Measurements from ENCODE around the gene GALNT17.
"Not testable (repeated sequence)": the region's sequence is repeated elsewhere in the genome, so short reads cannot be mapped to it uniquely, and the experiment has no call there.

GALNT17 gene

DNA sequence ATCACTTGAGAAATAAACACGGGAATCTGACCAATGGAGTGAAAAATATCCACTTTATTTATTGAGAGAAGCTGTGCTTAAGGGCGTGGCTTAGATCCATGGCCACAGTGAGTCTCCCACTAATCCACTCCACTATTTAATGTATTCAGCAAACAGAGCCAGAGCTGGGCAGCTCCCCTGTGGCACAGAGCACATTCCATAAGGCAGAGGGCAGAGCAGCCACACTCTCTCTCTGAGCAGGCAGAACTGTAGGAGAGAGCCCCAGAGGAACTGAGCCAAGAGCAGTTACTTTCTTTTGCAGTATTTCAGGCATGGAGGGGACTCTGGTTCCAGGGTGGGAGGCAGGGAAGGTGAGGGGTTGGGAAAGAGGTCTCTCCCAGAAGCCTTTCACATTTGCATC lies 106.0 kb downstream of the GALNT17 start:
- ATAC-seq: no peak

DNA sequence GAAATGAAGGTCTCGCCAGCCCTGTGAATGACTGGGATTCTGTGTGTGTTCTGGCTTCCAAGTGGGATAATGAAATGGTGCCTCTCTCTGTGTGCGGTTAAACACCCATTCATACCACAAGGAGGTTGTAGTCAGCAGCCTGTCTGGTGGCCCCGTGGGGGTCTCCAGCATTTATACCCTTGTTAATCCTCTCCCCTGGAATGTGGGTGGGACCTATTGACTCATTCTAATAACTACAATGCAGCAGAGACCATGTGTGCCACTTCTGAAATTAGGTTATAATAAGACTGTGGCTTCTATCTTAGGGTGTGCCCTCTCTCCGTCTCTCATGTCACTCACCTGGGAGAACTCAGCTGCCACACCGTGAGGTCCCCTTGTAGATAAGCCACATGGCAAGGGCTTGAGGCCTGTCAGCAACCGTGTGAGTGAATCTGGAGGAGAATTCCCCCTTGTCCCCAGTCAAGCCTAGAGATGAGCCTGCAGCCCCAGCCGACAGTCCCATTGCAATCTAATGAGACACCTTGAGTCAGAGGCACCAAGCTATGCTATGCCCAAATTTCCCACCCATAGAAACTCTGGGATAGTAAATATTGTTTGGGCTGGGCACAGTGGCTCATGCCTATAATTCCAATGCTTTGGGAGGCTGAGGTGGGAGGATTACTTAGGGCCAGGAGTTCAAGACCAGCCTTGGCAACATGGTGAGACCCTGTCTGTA lies 106.8 kb downstream of the GALNT17 start:
- no peak for ATAC-seq

- no peak for ATAC-seq
Measured at GRCh38 chr7:71239586-71240268, 107.8 kb downstream of the GALNT17 start.

DNA sequence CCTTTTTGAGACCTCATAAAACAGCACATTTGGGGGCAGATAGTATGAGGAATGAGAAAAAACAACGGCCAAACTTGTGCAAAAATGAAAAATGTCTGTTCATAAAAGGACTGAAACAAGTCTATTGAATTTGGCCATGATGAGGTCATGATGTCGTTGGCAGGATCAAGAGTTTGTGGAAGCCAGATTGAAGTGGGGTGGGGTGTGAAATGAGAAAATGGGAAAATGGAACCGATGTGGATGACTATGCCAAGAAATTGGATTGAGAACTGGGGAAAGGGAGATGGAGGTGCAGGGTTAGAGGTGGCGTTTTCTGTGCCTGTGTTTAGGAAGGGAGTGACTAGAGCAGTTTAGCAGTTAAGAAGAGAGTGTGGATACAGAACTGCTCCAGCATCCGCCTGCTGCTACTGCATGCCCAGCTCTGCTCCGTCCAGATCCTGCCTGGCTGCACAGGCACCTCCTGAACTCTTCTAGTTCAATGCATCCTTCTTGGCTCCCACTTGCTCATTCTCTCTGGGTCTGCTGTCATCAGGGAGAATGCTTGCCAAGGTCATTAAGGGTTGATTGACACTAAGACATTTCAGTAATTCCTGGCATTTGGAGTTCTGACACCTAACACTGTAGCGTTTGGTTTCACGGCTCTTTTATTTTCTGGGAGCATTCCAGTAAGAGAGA lies 111.9 kb downstream of the GALNT17 start:
- ATAC-seq: no peak

GRCh38 chr7:71245038-71245437 lies 113.1 kb downstream of the GALNT17 start:
- no peak for ATAC-seq

DNA sequence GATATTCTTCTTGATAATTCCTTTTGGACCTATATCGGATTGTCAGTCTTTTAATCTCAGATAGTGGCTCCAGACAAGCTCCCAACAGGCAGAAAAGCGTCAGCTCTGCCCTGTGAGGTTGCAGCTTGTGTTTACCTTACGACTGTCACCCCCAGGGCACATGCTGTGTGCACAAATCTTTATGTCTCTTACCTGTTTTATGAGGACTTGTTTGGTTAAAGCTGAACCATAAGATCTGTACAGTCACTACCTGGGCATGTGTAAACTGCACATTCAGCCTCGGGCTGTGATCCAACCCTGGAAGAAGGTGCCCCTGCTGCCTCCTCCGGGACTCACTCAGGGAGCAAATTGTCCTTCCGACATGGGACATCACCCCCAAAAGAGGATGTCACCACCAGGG lies 119.8 kb downstream of the GALNT17 start:
- ATAC-seq: no peak

DNA sequence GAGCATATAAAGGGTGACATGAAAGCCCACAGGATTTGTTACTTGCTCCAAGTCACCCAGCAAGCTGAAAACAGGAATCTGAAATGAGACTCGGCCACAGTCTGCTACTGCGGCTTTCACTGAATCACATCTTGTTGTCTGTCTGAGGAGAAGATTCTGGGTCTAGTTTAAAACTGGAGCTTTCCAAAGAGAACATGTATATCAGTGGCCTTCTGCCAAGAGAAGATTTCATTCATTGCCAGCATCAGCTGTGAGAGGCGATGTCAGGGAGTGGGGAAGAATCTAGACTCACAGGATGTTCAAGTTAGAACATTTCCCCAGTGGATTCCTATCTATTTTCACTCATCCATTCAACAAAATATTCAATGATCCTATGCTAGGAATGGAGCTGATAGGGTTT lies 122.8 kb downstream of the GALNT17 start:
- ATAC-seq: no peak

GRCh38 chr7:71255537-71256178 lies 123.7 kb downstream of the GALNT17 start:
- no peak for ATAC-seq

GRCh38 chr7:71261066-71261465 lies 129.1 kb downstream of the GALNT17 start:
- no peak for ATAC-seq

DNA sequence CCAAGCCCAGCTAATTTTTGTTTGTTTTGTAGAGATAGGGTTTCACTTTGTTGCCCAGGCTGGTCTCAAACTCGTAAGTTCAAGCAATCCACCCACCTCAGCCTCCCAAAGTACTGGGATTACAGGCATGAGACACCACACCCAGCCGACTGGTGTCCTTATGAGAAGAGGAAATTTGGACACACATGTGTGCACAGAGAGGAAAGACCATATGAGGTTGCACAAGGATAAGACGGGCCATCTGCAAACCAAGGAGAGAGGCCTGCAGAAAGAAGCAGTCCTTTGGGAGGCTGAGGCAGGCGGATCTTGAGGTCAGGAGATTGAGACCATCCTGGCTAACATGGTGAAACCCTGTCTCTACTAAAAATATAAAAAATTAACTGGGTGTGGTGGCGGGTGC lies 130.9 kb downstream of the GALNT17 start:
- ATAC-seq: not testable (repeated sequence)

GRCh38 chr7:71264005-71264404 lies 132.1 kb downstream of the GALNT17 start:
- no peak for ATAC-seq

- no peak for ATAC-seq
Measured at GRCh38 chr7:71266912-71267311, 135.0 kb downstream of the GALNT17 start.

DNA sequence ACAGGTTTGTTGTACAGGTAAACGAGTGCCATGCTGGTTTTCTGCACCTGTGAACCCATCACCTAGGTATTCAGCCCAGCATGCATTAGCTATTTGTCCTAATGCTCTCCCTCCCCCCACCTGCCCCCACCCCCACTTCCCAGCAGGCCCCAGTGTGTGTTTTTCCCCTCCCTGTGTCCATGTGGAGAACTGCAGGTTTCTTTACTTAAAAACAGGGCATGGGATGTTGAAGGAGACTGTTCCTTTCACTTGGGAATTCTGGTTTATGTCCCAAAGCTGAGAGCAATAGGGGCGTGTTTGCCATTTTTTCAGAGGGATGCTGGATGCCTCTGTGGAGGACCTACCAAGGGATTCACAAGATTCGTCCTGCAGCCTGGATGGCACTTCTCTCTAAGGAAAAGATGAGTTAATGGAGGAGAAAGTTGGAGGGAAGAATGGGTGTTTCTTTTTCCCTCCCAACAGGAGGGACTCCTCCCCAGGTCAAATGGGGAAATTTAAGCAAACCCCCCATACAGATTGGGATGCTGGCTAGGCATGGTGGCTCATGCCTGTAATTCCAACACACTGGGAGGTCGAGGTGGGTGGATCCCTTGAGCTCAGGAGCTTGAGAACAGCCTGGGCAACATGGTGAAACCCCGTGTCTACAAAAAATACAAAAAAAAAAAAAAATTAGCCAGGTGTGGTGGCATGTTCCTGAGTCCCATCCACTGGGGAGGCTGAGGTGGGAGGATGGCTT lies 136.0 kb downstream of the GALNT17 start:
- ATAC-seq: no peak

DNA sequence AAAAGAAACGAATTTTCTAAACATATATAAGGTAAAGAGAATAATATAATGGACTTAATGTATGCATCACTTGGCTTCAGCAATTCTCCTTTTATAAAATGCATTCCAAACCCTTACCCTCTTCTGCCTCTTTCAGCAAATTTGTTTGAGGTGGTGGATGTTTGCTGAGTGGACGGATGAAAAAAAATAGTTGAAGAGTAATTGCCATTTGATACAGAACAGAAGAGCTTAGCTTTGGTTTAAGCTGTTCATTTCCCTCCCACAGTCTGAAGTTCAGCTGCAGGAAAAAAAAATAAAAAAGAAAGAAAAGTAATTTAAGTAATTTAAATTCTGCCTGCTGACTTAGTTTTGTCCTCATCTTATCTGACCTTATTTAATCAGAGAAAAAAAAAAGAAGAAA lies 138.6 kb downstream of the GALNT17 start:
- no peak for ATAC-seq

GRCh38 chr7:71271203-71271602 lies 139.3 kb downstream of the GALNT17 start:
- ATAC-seq: no peak

DNA sequence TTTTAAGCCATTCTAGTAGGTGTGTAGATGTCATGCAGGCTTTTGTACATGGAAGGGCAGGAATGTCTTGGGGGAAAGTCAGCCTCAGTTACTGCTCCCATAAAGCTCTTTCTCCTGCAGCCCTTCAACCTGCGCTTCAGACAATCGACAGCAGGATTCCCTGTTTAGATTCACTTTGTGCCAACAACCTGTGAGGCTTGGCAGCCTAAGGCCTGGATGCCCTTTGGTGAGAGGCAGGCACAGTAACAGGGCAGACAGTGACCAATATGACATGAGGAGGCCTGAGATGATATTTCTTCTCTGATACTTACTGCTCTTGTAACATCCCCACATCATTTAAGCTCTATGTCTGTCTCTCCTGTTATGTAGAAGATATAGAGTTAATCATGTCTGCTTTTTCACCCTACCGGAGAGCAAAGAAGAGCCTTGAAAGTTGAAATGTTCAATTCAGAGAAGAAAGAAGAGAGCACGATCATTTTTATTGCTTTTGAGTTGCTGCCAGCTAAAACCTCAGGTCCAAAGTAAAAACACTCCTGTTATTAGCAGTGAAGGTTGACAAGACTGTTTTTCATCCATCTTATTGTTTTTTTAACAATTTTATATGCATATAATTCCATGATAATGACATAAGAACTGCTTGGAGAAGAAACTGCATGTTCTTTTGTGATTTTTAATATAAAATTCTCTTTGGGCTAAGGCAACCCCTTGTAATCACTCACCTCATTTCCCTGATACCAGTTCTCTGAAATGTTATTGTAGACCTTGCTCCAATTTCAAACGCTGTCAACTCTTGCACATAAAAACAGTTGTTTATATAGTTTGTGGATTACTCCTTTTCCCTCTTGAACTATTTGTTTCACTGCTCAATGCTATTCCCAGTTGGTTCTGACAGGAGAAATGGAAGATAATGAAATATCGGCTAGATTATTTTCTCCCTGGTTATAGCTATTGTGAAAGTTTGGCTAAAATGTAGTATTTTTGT lies 140.9 kb downstream of the GALNT17 start:
- ATAC-seq: no peak

- no peak for ATAC-seq
Measured at GRCh38 chr7:71278257-71278656, 146.3 kb downstream of the GALNT17 start.

- ATAC-seq: no peak
Measured at GRCh38 chr7:71281261-71281660, 149.3 kb downstream of the GALNT17 start.

GRCh38 chr7:71283802-71284201 lies 151.9 kb downstream of the GALNT17 start:
- ATAC-seq: no peak

- ATAC-seq: no peak
Measured at GRCh38 chr7:71285571-71286145, 153.7 kb downstream of the GALNT17 start.

- ATAC-seq: no peak
Measured at GRCh38 chr7:71286336-71286735, 154.4 kb downstream of the GALNT17 start.
